Raji (cell line): ENCODE data around the gene VSIG2.

Source experiments
- POLR2A ChIP-seq: IDR thresholded peaks from 2 replicates; pipeline ENCODE4 v1.6.1; 2011; ENCODE audit warnings: low read depth, low read length, control low read depth; ENCODE audit not compliant: insufficient read depth

VSIG2 gene

GRCh38 chr11:124769806-124770774, 18.0 kb upstream of the VSIG2 start:
- no peak for TF ChIP-seq POLR2A

- TF ChIP-seq POLR2A = no peak
These were observed 16.9 kb upstream of the VSIG2 start for GRCh38 chr11:124768914-124769313.

- TF ChIP-seq POLR2A = no peak
These were observed 14.1 kb upstream of the VSIG2 start for GRCh38 chr11:124766156-124766555.

- TF ChIP-seq POLR2A = 0 out of 2 replicates have a peak, but pooled peaks have one; percentile 17
These were observed 11.3 kb upstream of the VSIG2 start for GRCh38 chr11:124763156-124763947.

- no peak for TF ChIP-seq POLR2A
These were observed 10.6 kb upstream of the VSIG2 start for GRCh38 chr11:124762624-124763155.

GRCh38 chr11:124762105-124762623, 10.1 kb upstream of the VSIG2 start, which contains the start of gene ESAM:
TSS of gene ESAM (minus strand) at chr11:124762290. CDS start at chr11:124762154, 136 bp downstream.
- TF ChIP-seq POLR2A = peak; percentile 44; the same call in 1 of the 2 replicates

- no peak for TF ChIP-seq POLR2A
These were observed 9.4 kb upstream of the VSIG2 start for GRCh38 chr11:124761301-124762104.

GRCh38 chr11:124760806-124761205, 8.8 kb upstream of the VSIG2 start:
- no peak for TF ChIP-seq POLR2A

GRCh38 chr11:124760205-124760652, 8.2 kb upstream of the VSIG2 start:
- TF ChIP-seq POLR2A = no peak

GRCh38 chr11:124759266-124760204, 7.5 kb upstream of the VSIG2 start:
- no peak for TF ChIP-seq POLR2A

- TF ChIP-seq POLR2A = no peak
These were observed 6.6 kb upstream of the VSIG2 start for GRCh38 chr11:124758355-124759265.

- no peak for TF ChIP-seq POLR2A
These were observed 5.3 kb upstream of the VSIG2 start for GRCh38 chr11:124757320-124757719.
